Brain microvascular endothelial cell (primary cell): ENCODE results near the gene ERCC6L.

Experiments
- DNase-seq: peaks from one replicate; pipeline ENCODE4 v3.0.0-alpha.2; 2020
- H3K27ac ChIP-seq: fragments of 250-450 bp; sonication (Bioruptor Pico); 2 replicates; pipeline ENCODE4 v1.5.1; 2020; ENCODE audit warnings: mild to moderate bottlenecking, moderate library complexity
- H3K27me3 ChIP-seq: fragments of 250-450 bp; sonication (Bioruptor Pico); replicated peaks from 2 replicates; pipeline ENCODE4 v1.5.1; 2020; ENCODE audit warnings: mild to moderate bottlenecking
- H3K36me3 ChIP-seq: fragments of 250-450 bp; sonication (Bioruptor Pico); replicated peaks from 2 replicates; pipeline ENCODE4 v1.5.1; 2020; ENCODE audit warnings: mild to moderate bottlenecking
- H3K4me3 ChIP-seq: 2 replicates; pipeline ENCODE4 v1.5.1; 2011; ENCODE audit warnings: low read depth, mild to moderate bottlenecking, control low read depth, low read length, moderate library complexity
- CTCF ChIP-seq: IDR thresholded peaks from 2 replicates; pipeline ENCODE4 v1.5.1; 2011; ENCODE audit warnings: low read depth, mild to moderate bottlenecking, moderate library complexity, low read length, control low read depth, inconsistent platforms; ENCODE audit errors: missing control alignments
- in situ Hi-C: cut with HindIII; loops from 2 replicates; pipeline ENCODE4 v1.10.0; 2017; ENCODE audit warnings: low sequenced_read_pairs, low pct_ligation_motif_present

The ERCC6L gene

GRCh38 chrX:72216973-72217372 is 21.9 kb downstream of the ERCC6L start:
- no peak overlapping the region for H3K4me3 ChIP-seq
- peaks cover 4% of the 10 kb centered on the region for H3K27me3 ChIP-seq
- H3K27ac ChIP-seq, result no peak overlapping the region
- TF ChIP-seq CTCF, result no peak
- DNase-seq, result no peak
- in situ Hi-C loops, result no loop called here
- no peaks in the 10 kb centered on the region for H3K36me3 ChIP-seq

- Histone ChIP-seq H3K4me3 (no peak overlapping the region), H3K27me3 (peaks cover 6% of the 10 kb centered on the region), H3K36me3 (no peaks in the 10 kb centered on the region), H3K27ac (no peak overlapping the region)
- DNase-seq, result no peak
- no peak for TF ChIP-seq CTCF
- in situ Hi-C loops, result no loop called here
Measured at GRCh38 chrX:72208126-72208800, 30.6 kb downstream of the ERCC6L start.

- no peaks in the 10 kb centered on the region for H3K36me3 ChIP-seq
- no peak overlapping the region for H3K27ac ChIP-seq
- H3K4me3 ChIP-seq, result no peak overlapping the region
- in situ Hi-C loops, result no loop called here
- peaks cover 7% of the 10 kb centered on the region for H3K27me3 ChIP-seq
- DNase-seq, result no peak
- TF ChIP-seq CTCF, result no peak
Measured at GRCh38 chrX:72207366-72207765, 31.5 kb downstream of the ERCC6L start.

GRCh38 chrX:72205706-72206105 is 33.1 kb downstream of the ERCC6L start:
- no peak for TF ChIP-seq CTCF
- no peak for DNase-seq
- Histone ChIP-seq H3K36me3 (no peaks in the 10 kb centered on the region), H3K4me3 (no peak overlapping the region), H3K27ac (no peak overlapping the region), H3K27me3 (peaks cover 7% of the 10 kb centered on the region)
- in situ Hi-C loops, result no loop called here

- in situ Hi-C loops, result no loop called here
- Histone ChIP-seq H3K4me3 (no peak overlapping the region), H3K27me3 (peaks cover 7% of the 10 kb centered on the region), H3K36me3 (no peaks in the 10 kb centered on the region), H3K27ac (no peak overlapping the region)
- no peak for DNase-seq
- no peak for TF ChIP-seq CTCF
Measured at GRCh38 chrX:72203421-72203820, 35.4 kb downstream of the ERCC6L start.

- Histone ChIP-seq H3K36me3 (no peaks in the 10 kb centered on the region), H3K27ac (peak overlapping the region; percentile 82)
- in situ Hi-C loops, result no loop called here
Measured at GRCh38 chrX:72202792-72203401, 35.9 kb downstream of the ERCC6L start.

More at GRCh38 chrX:72202792-72203401, 35.9 kb downstream of the ERCC6L start:
- TF ChIP-seq CTCF, result no peak
- no peak for DNase-seq
- Histone ChIP-seq H3K27me3 (peaks cover 7% of the 10 kb centered on the region), H3K4me3 (no peak overlapping the region)
